GM08714 (cell line): ENCODE measurements around the gene ANKRD63.

Experiments
- H3K4me3 ChIP-seq: fragments of 200-500 bp; sonication (Bioruptor generic); 2 replicates; pipeline ENCODE4 v1.5.1; 2014; ENCODE audit warnings: mild to moderate bottlenecking, low read length, inconsistent platforms
- ZNF274 ChIP-seq: IDR thresholded peaks from 2 replicates; pipeline ENCODE4 v1.6.1; 2012; ENCODE audit warnings: mild to moderate bottlenecking, low read depth, low read length

ANKRD63 gene

DNA sequence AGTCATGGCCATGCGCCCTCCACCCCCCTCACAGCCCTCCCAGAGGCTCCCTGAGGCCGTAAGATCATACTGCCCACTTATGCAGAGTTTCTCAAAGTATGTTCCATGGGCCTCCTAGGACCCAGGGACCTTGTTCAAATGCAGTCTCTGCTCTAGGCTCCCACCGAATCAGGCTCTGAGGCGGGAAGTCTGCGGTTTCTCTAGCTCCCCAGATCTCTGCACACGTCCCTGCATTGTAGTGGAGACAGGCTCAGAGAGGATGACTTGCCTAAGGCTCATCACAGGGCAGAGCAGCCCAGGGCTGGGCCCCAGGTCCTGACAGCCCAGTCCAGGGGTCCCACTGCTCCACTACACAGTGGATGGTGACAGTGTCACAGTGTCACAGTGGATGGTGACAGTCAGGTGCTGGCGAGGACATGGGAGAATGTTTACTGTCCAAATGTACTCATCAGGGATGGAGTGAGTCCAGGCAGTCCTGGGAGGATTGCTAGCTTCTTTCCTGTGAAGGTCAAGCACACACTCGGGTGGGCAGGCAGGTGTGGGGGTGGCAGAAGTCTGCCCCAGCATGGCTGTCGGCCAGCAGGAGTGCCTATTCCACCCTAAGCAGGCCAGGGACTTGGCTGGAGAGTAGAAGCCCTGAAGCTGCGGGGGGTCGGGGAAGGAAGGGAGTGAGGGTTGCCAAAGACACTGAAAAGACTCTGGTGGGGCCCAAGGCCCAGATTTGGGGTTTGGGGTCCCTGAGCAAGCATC, 12.4 kb downstream of the ANKRD63 start:
- no peak for TF ChIP-seq ZNF274
- H3K4me3 ChIP-seq: no peak overlapping the region

- no peak for TF ChIP-seq ZNF274
- H3K4me3 ChIP-seq: no peak overlapping the region
These were observed 13.3 kb downstream of the ANKRD63 start for GRCh38 chr15:40269604-40270003.

- H3K4me3 ChIP-seq: no peak overlapping the region
- TF ChIP-seq ZNF274: no peak
These were observed 15.2 kb downstream of the ANKRD63 start for GRCh38 chr15:40267670-40268069.

GRCh38 chr15:40266828-40267304, 16.0 kb downstream of the ANKRD63 start:
- TF ChIP-seq ZNF274: no peak
- no peak overlapping the region for H3K4me3 ChIP-seq

GRCh38 chr15:40265875-40266274, 17.0 kb downstream of the ANKRD63 start:
- no peak overlapping the region for H3K4me3 ChIP-seq
- TF ChIP-seq ZNF274: no peak

- no peak for TF ChIP-seq ZNF274
- H3K4me3 ChIP-seq: no peak overlapping the region
These were observed 17.5 kb downstream of the ANKRD63 start for GRCh38 chr15:40265355-40265754.

GRCh38 chr15:40264321-40265153, 18.3 kb downstream of the ANKRD63 start:
- no peak for TF ChIP-seq ZNF274

DNA sequence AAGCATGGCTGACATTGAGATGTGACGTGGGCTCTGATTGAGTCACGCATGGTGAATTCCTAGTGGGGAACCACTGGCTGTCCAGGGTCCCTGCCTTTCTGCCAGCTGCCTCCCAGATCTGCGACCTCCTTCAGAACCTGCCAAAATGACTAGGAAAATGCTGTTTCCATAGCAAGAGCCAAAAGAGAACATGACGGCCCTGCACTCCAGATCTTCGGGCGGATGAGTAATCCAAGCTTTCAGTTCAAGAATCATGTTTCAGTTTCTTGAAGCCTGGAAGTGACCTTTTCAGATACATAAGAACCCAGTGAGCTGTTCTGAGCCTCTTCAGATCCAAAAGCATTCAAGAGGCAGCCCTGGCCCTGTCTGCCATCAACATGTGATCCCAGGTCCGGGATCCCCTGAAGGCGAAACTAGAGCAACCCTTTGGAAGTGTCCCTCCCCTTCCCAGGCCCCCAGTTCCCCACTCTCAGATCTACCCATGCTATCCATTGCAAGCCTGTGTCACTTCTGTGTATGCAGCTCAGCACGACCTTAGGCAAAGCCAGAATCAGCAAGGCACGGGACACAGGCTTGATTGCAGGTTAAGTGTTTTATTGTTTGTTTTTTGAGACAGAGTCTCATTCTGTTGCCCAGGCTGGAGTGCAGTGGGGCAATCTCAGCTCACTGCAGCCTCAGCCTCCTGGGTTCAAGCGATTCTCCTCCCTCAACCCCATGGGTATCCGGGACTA, 19.7 kb downstream of the ANKRD63 start:
- no peak for TF ChIP-seq ZNF274
- H3K4me3 ChIP-seq: no peak overlapping the region

More at GRCh38 chr15:40264321-40265153, 18.3 kb downstream of the ANKRD63 start:
- H3K4me3 ChIP-seq: no peak overlapping the region

DNA sequence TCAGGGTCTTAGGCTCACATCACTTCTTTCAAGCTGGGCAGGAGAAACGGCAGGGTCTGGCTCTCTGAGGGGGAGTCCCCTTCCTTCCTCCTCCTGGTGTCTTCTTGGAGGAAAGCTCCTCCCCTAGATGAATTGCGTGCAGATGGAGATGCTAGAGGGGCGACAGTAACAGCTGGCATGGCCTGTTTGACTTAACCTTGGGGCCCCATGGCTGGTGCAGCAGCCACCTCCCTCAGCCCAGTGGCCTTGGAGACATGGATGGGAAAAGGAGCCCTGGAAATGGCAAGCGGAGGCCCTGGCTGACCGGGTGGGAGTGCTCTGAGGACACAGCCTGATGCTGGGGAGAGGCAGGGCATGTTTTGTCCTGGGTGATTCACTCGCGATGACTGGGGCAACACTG, 23.8 kb downstream of the ANKRD63 start:
- no peak for TF ChIP-seq ZNF274

DNA sequence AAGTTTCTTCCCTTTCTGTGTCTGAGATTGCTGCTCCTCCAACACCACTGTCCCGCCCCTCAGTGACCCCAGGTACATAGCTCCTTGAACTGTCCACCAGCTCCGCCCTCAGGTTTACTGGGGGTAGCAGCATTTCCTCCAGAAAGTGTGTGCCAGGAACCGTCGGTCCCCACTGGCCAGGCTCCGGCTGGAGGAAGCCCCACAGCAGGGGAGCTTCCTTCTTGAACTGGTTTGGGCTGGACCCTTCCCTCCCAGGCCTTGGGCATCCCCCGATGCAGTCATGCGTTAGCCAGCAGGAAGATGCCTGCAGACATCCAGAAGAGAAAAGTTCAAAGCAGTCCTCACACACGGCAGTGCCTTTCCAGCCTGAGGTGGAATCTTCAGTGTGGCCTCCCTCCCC, 24.3 kb downstream of the ANKRD63 start:
- H3K4me3 ChIP-seq: no peak overlapping the region

More for the DNA sequence above, 23.8 kb downstream of the ANKRD63 start:
- no peak overlapping the region for H3K4me3 ChIP-seq

DNA sequence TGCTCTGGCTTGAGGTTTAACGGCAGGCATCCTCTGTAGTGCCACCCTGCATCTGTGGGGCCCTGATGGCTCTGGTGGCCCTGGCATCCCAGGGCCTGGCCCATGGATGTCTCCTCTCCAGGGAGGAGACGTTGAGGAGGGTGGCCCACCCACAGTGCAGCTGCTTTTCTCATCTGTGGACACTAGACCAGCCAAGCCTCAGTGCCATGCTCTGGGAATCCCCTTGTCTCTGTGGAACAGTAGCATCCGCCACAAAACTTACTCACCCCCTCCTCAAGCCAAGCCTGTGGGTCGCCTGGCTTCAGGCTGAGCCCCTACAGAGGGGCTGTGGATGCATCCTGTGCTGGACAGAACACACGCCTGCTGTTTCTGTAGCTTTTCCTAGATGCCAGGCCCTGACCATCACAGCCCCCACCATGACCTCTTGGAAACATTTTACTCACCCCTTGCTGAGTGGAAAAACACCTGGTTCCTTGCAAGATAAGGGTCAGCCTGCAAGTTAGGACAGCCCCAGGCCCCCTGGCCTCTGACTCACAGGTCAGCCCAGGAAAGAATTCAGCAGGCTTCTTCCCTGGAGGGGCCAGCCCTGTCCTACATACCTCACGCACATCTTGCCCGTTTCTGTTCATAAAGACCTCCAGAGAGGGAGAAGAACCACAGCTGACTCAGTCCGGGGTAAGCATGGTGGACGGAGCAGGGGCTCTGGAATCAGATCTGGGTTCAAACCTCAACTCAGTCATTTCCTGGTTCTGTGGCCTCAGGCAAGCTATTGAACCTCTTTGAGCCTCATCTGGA, 25.0 kb downstream of the ANKRD63 start:
- no peak overlapping the region for H3K4me3 ChIP-seq
- TF ChIP-seq ZNF274: no peak

More for the DNA sequence above, 24.3 kb downstream of the ANKRD63 start:
- TF ChIP-seq ZNF274: no peak

- no peak for TF ChIP-seq ZNF274
These were observed 26.1 kb downstream of the ANKRD63 start for GRCh38 chr15:40256638-40257235.

GRCh38 chr15:40255033-40255432, 27.8 kb downstream of the ANKRD63 start:
- no peak overlapping the region for H3K4me3 ChIP-seq
- no peak for TF ChIP-seq ZNF274

More at GRCh38 chr15:40256638-40257235, 26.1 kb downstream of the ANKRD63 start:
- no peak overlapping the region for H3K4me3 ChIP-seq
